ENCODE measurements around the gene NXPE2. TPM values are rescaled to one million over a fixed set of nuclear protein-coding genes. Genes with fewer than 3 reads are reported as not detected.

The NXPE2 gene
- total and polyA plus RNA-seq, 2 donors (not counting 1 experiment from before 2014, with no cell fraction given) = not detected

DNA sequence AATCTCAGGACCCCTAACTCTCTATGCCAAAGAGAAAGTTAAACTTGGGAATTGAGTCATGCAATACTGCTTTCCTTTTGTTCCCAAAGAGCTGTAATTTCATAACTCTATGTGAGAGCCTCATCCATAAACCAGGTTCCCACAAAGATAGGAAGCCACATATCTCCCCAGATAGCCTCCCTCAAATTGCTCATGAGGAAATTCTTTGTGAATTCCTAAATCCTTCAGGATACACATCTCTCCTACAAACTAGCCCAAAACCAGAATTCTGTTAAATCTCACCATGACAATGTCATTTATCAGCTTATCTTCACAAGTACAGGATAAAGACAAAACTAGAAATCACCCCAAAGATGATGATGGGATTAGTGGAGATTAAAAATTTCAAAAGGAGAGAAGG is 4.7 kb upstream of the NXPE2 start:
- no peaks in the 10 kb centered on the region for H3K36me3 ChIP-seq (replicated peaks in 1 of 2; ENCODE audit: control extremely low read depth in 1 of 2, control insufficient read depth in 1 of 2, extremely low read depth in 1 of 2, insufficient read depth in 2 of 2, low read length in 1 of 2)
- peaks cover 0 to 6% (median 0%) of the 10 kb centered on the region in 3 donors for H3K9me3 ChIP-seq (ENCODE audit: control extremely low read depth in 1 of 3, control insufficient read depth in 2 of 3, insufficient read depth in 1 of 3, low read length in 2 of 3)
- ATAC-seq (ENCODE audit: low read depth) = no peak
- H3K9ac ChIP-seq (ENCODE audit: low read length) = no peak overlapping the region
- peaks cover 10% of the 10 kb centered on the region for H3K9me3 Mint-ChIP-seq (ENCODE audit: insufficient read depth)
- H3K4me3 ChIP-seq (ENCODE audit: control extremely low read depth in 1 of 5, extremely low read depth in 1 of 5, insufficient read depth in 1 of 5, low read depth in 2 of 5, low read length in 4 of 5) = no peak overlapping the region
- intact Hi-C loops (cut with micrococcal nuclease) = no loop called here
- no peak overlapping the region for H3K4me3 Mint-ChIP-seq
- H3K4me1 Mint-ChIP-seq = no peaks in the 10 kb centered on the region
- TF ChIP-seq, protein P1, sequence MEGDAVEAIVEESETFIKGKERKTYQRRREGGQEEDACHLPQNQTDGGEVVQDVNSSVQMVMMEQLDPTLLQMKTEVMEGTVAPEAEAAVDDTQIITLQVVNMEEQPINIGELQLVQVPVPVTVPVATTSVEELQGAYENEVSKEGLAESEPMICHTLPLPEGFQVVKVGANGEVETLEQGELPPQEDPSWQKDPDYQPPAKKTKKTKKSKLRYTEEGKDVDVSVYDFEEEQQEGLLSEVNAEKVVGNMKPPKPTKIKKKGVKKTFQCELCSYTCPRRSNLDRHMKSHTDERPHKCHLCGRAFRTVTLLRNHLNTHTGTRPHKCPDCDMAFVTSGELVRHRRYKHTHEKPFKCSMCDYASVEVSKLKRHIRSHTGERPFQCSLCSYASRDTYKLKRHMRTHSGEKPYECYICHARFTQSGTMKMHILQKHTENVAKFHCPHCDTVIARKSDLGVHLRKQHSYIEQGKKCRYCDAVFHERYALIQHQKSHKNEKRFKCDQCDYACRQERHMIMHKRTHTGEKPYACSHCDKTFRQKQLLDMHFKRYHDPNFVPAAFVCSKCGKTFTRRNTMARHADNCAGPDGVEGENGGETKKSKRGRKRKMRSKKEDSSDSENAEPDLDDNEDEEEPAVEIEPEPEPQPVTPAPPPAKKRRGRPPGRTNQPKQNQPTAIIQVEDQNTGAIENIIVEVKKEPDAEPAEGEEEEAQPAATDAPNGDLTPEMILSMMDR (IDR thresholded peaks at IDR 0.05) = no peak
- no peak for TF ChIP-seq EZH2 (IDR thresholded peaks at IDR 0.05; ENCODE audit: borderline replicate concordance, insufficient read depth, low read depth, low read length, poor library complexity, severe bottlenecking)
- no peaks in the 10 kb centered on the region for H3K27me3 Mint-ChIP-seq
- no peak for DNase-seq
- ChIA-PET POLR2A (no interaction called here), CTCF (no interaction called here)
- no peaks in the 10 kb centered on the region for H3K27me3 ChIP-seq (replicated peaks in 1 of 4; ENCODE audit: control extremely low read depth in 1 of 4, control insufficient read depth in 3 of 4, insufficient read depth in 4 of 4, low read length in 3 of 4)
- H3K4me1 ChIP-seq (ENCODE audit: control insufficient read depth in 2 of 2, insufficient read depth in 2 of 2, low read length in 2 of 2) = no peaks in the 10 kb centered on the region
- H2AFZ ChIP-seq (ENCODE audit: insufficient read depth, low read depth, low read length, poor library complexity, severe bottlenecking) = no peak overlapping the region
- no peaks in the 10 kb centered on the region for H4K20me1 ChIP-seq (ENCODE audit: control insufficient read depth, insufficient read depth, low read length, poor library complexity, severe bottlenecking)
- H3K79me2 ChIP-seq (ENCODE audit: control insufficient read depth, insufficient read depth, low read length) = no peaks in the 10 kb centered on the region
- no peak overlapping the region for H3K4me2 ChIP-seq (replicated peaks; ENCODE audit: low read depth, low read length, poor library complexity, severe bottlenecking)
- H3K27ac ChIP-seq (ENCODE audit: low read length in 2 of 2) = no peak overlapping the region
- H3K27ac Mint-ChIP-seq = no peak overlapping the region

DNA sequence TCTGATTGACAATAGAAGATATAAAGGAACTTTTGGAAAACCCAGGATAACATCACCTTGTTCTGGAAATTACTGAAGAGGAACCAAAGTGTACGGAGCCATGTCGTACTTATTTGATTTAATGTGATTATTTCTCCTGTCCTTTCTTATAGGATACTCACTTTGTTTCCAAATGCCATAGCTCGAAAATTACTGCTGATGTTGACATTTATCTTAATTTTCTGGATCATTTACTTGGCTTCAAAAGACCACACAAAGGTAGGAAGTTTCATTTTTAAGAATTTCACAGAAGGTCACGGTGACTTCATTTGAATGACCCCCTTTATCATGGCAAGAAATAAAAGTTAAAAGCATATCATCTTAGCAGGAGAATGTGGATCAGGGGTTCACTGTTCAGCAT is 1.2 kb downstream of the NXPE2 start:
- H3K4me3 ChIP-seq (ENCODE audit: control extremely low read depth in 1 of 5, extremely low read depth in 1 of 5, insufficient read depth in 1 of 5, low read depth in 2 of 5, low read length in 4 of 5) = no peak overlapping the region
- POLR2A ChIA-PET = no interaction called here
- no peak overlapping the region for H2AFZ ChIP-seq (ENCODE audit: insufficient read depth, low read depth, low read length, poor library complexity, severe bottlenecking)
- Mint-ChIP-seq H3K27me3 (no peaks in the 10 kb centered on the region), H3K9me3 (ENCODE audit: insufficient read depth) (peaks cover 3% of the 10 kb centered on the region), H3K4me3 (no peak overlapping the region), H3K4me1 (no peaks in the 10 kb centered on the region), H3K27ac (no peak overlapping the region)
- no peaks in the 10 kb centered on the region for H3K27me3 ChIP-seq (replicated peaks in 1 of 4; ENCODE audit: control extremely low read depth in 1 of 4, control insufficient read depth in 3 of 4, insufficient read depth in 4 of 4, low read length in 3 of 4)
- intact Hi-C loops (cut with micrococcal nuclease) = no loop called here
- no peak for ATAC-seq (ENCODE audit: low read depth)
- H4K20me1 ChIP-seq (ENCODE audit: control insufficient read depth, insufficient read depth, low read length, poor library complexity, severe bottlenecking) = no peaks in the 10 kb centered on the region
- no peaks in the 10 kb centered on the region for H3K4me1 ChIP-seq (ENCODE audit: control insufficient read depth in 2 of 2, insufficient read depth in 2 of 2, low read length in 2 of 2)
- H3K4me2 ChIP-seq (replicated peaks; ENCODE audit: low read depth, low read length, poor library complexity, severe bottlenecking) = no peak overlapping the region
- H3K79me2 ChIP-seq (ENCODE audit: control insufficient read depth, insufficient read depth, low read length) = no peaks in the 10 kb centered on the region
- no peak overlapping the region for H3K27ac ChIP-seq (ENCODE audit: low read length in 2 of 2)
- CTCF ChIA-PET = no interaction called here
- H3K9me3 ChIP-seq (ENCODE audit: control extremely low read depth in 1 of 3, control insufficient read depth in 2 of 3, insufficient read depth in 1 of 3, low read length in 2 of 3) = peaks cover 0 to 4% (median 0%) of the 10 kb centered on the region in 3 donors
- no peaks in the 10 kb centered on the region for H3K36me3 ChIP-seq (replicated peaks in 1 of 2; ENCODE audit: control extremely low read depth in 1 of 2, control insufficient read depth in 1 of 2, extremely low read depth in 1 of 2, insufficient read depth in 2 of 2, low read length in 1 of 2)
- no peak overlapping the region for H3K9ac ChIP-seq (ENCODE audit: low read length)
- DNase-seq = no peak
- WGBS (ENCODE audit: insufficient coverage) = no CpG with 5 or more reads among the region's 4 CpGs
- TF ChIP-seq, protein P1 (IDR thresholded peaks at IDR 0.05) = no peak
- TF ChIP-seq EZH2 (IDR thresholded peaks at IDR 0.05; ENCODE audit: borderline replicate concordance, insufficient read depth, low read depth, low read length, poor library complexity, severe bottlenecking) = no peak
